Kidney capillary endothelial cell (primary cell): Measurements from ENCODE around the gene PALM.
A peak's percentile ranks its signal among the peaks of the same experiment; 100 is the strongest.
"Not testable (repeated sequence)": the region's sequence is repeated elsewhere in the genome, so short reads cannot be mapped to it uniquely, and the experiment has no call there.

Experiments used
- DNase-seq: peaks from one replicate; pipeline ENCODE4 v3.0.0-alpha.2; 2018; ENCODE audit warnings: low spot score

The PALM gene

DNA sequence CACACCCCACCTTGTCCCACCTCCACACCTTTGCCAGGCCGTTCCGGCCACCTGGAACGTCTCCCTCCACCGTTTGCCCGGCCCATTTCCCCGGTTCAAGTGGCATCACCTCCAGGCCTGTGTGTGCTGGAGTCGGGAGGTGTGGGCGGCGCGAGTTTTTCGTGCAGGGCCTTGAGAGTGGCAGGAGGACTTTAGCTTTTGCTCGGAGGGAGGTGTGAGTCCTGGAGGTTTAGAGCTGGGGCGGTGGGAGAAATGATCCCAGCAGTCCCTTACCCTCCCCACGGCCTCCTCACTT is 4.3 kb upstream of the PALM start:
- no peak for DNase-seq

DNA sequence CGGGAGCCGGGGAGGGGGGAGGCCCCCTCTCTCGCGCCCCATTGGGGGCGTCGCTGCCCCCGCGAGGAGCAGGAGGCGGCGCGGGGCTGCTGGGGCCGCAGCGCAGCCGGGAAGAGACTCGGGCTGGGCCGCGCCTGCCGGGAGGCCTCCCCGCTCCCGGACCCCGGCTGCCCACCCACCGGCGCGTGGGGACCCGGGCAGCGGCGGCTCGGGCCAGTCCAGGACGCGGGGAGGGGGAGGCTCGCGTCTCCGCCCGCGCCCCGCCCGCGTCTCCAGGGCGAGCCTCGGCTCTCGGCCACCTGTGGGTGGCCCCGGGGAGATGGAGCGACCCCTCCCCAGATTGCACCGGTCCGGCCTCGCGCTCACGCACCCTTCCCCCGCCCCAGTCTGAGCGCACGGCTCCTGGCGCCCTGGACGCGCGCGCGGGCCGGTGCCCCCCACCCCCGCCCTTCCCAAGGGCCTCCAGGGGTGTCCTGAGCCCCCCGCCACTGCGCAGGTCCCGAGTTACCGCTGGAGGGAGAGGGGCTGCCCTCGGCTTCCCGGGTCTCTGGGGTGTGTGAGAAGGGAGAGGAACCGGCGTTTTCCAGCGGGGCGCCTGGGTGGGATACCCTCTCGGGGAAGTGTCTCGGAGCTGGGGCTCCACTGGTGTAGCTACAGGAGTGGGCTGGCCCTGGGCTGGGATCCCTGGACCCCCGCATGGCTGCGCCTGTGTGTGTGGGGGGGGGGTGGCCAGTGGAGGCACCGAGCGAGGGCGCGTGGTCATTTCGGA is 645 bp downstream of the PALM start:
- DNase-seq: no peak

DNA sequence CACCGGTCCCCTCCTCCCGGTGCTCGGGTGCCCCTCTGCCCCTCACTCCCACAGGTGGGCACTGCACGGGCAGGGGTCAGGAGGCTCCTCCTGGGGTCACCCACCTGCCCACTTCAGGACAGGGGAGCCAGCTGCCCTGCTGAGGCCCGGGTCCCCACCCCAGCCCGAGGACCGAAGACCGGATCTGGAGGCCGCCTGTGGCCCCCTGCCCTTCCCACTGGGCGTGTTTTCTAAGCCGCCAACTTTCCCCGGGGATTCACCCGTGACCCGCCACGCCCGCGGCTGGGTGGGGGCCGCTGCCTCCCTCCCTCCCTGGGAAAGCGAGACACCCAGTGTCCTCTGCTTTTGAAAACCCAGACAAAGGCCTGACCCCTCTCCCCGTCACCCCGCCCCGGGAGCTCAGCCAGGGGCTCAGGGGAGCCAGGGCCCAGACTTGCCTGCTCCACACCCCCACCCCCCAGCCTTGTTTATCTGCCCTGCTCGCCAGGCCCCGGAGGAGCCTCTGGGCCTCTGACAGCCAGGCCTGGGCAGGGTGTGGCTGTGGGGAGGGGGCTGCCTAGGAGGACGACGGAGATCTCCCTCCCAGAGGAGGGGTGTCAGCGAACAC is 1.3 kb downstream of the PALM start:
- DNase-seq: no peak

DNA sequence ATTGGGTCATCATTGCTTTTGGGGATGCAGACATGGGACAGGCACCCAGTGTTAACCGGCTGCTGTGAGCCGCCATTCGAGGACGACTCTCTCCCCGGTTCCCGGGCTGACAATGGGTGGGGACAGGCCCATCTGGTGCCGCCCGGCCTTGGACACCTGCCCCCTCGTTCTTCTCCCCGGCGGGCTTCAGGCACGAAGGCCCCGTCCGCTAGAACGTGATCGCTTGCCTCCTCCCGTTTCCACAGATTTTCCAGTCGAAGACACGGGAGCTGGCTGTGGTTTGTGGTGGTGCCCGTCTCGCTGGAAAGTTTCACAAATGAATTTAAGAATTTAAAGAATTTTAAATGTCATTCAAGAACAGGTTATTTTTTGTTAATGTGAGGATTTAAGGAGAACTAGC is 2.0 kb downstream of the PALM start:
- DNase-seq: no peak

DNA sequence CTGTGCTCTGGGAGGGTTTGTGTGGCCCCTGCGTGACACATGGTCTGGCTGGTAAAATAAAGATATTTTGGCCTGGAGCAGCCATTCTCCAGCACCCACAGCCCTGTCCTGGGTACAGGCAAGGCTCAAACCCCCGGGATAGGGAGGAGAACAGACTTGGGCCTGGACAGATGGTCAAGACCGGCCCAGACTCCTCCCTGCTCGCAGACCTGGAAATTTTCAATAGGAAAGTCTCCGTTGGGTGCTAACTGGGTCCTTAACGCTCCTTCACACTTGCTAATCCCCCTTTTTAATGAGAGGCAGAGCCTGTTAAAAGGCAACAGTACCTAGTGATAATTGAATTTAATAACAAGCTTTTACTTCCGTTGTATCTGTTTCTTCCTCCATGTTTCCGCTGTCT is 2.5 kb downstream of the PALM start:
- no peak for DNase-seq

DNA sequence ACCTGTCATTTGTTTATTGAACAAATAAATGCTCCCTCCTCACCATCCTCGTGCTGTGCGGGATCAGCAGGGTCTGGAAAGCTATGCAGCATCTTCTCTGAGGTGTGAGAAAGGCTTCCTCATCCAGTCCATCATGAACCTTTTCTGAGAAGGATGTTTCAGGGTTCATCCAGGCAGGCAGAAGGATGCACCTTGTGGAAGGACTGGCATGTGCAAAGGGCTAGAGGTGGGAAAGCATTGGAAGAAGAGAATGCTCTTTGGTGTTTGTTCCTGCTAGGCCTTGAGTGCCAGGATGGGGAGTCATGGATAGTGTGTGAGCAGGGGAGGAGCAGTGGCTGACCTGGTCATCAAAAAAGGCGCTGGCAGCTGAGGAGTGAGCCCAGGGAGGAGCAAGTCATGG is 6.6 kb downstream of the PALM start:
- no peak for DNase-seq

DNA sequence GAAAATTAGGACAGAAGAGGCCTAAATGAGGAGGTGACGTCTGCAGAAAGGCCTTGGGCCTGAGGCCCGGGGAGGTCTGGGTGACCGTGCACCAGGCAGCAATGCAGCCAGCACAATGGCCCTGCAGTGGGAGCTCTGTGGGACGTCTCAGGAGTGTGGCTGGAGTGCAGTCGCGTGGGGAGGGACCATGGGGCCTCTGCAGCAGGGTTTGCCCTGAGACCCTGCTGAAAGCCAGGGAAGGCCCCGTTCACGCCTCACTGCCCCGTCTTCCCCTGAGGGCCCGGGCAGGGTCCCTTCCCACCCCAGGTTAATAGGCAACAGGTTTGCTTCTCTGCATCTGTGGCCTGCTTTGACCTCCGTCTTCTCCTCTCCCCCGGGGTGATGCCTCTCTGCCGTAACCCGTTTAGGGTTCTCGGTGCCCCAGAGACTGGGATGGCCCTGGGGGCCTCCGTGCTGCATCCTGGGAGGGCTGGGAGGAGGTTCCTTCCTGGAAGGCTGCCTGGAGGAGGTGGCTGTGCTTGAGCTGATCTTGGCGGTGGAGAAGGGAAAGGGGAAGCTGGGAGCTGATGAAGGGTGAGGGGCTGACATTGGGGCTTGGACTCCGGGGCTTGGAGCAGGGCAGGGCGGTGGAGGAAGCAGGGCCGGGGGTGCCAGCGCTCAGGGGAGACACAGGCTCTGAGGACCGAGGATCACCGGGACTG is 9.7 kb downstream of the PALM start:
- no peak for DNase-seq

DNA sequence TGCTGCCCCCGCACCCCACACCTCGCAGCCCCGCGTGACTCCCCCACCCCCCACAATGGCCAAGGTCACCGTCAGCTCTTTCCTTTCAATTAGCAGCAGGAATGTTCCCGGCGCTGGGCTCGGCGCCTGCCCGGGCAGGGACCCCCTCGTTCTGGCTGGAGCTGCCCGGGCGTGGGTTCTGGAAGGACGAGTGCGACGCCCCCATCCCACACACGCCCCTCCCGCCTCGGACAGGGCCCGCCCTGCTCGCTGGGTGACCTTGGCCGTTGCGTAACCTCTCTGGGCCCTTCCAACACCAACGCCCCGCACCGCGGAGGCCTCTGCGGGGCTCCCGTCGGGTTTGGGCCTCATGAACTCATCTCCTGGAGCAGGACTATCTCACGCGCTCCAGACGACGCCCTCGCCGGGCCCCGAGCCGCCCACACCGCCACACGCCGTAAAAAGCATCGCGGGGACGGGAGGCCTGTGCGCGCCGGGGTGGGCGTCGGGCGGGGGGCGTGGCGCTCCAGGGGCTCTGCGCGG is 10.3 kb downstream of the PALM start:
- DNase-seq: no peak

DNA sequence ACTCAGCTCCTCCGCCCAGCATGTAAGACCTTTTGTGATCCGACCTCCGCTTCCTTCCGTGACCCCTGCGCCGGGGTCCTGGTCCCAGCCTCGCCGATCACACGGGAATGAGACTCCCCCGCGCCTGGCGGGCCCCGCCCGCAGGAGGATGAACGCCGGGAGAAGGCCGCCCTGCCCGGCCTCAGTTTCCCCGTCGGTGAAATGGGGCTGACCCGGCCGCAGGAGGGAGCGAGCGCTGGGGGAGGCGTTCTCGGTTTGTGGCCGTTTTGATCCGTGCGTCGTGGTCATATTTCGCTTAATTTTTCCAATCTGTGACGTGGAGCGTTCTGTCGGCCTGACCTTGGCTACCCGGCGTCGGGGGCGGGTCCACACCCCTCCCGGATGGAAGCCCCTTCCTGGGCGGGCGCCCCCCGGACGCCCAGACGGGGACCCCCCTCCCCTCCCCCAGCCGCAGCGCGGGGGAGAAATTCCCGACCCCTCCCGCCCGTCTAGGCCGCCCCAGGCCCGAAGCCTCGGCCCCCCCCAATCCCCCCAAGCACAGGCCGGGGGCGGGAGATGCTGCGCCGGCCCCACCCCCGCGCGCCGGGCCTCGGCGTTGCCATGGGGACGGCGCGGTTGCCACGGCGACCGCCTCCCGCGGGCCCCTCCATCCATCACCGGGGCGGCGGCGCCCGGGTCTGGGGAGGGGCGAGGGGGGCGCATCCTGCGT is 11.1 kb downstream of the PALM start:
- DNase-seq: no peak

DNA sequence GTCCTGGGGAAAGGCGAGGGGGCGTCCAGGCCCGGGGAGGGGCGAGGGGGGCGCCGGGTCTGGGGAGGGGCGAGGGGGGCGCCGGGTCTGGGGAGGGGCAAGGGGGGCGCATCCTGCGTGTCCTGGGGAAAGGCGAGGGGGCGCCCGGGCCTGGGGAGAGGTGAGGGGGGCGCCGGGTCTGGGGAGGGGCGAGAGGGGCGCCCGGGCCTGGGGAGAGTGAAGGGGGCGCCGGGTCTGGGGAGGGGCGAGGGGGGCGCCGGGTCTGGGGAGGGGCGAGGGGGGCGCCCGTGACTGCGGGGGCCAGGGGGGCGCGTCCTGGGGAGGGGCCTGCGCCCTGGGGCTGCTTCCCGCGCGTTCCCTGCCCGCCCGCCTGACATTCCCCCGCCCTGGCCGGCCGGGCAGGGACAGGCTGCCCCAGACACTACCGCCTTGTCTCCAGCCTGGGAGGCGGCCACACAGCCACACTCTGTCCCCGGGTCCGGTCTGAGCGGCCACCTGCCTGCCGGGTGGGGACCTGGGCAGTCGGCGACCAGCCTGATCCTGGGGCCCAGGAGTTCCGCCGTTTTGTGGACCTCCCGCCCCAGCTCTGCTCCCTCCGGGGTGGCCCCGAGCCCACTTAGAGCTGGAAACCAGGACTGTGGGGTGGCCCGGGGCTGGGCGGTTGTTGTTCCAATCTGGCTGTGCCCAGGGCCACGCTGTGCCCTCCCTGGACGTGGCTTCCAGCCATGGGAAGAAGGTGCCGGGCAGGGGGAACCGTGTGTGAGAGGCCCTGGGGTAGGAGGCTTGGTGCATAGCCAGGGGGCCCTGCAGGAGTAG is 11.8 kb downstream of the PALM start:
- no peak for DNase-seq

DNA sequence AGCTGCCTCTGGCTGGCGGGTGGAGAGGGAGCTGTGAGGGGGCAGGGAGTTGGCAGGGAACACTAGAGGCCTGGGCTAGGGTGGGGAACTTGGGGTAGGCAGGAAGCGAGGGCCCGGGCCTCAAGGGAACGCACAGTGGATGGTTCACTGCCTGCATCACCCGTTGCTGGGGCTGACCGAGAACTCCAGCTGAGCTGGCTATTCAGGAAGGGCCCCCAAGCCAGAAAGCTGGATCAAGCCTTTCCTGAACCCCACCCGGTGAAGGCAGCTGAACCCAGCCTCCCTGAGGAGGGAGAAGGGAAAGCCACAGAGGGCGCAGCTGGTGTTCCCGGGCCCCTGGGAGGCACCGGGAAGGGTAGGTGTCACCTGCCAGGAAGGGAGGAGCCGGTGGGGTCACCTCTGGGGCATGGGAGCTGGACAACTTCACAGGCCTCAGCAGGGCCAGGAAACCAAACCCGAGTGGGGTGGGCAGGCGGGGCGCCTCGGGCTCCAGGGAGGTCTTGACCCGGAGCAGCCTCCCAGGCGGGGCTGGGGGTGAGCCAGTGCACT is 13.9 kb downstream of the PALM start:
- DNase-seq: no peak

DNA sequence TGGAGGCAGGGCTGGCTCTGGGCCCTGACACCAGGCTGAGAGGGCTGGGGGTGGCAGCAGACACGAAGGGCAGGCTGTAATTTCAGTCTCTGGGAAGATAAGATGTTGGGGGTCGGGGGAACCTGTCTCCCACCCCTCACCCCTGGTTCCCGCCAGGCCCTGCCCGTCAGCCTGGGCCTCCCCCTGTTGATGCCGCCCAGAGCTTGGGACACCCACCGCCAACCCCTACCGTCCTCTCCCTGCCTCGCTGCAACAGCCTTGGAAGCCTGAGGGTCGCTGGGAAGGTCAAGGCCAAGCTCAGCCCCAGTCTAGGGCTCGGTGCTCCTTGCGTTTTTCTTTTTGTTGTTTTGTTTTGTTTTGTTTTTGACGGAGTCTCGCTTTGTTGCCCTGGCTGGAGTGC is 14.5 kb downstream of the PALM start:
- DNase-seq: no peak

DNA sequence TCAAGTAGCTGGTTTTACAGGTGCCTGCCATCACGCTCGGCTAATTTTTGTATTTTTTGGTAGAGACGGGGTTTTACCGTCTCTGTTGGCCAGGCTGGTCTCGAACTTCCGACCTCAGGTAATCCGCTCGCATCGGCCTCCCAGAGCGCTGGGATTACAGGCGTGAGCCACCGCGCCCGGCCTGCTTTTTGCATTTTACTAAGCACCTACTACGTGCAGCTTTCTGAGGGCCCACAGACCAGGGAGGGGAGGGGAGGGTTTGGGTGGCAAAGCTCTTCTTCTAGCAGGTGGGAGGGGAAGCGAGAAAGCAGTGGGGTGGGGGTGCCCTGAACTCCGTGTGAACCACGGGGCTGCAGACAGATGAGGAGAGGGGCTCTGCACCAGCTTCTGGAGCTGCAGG is 15.0 kb downstream of the PALM start:
- DNase-seq: no peak

DNA sequence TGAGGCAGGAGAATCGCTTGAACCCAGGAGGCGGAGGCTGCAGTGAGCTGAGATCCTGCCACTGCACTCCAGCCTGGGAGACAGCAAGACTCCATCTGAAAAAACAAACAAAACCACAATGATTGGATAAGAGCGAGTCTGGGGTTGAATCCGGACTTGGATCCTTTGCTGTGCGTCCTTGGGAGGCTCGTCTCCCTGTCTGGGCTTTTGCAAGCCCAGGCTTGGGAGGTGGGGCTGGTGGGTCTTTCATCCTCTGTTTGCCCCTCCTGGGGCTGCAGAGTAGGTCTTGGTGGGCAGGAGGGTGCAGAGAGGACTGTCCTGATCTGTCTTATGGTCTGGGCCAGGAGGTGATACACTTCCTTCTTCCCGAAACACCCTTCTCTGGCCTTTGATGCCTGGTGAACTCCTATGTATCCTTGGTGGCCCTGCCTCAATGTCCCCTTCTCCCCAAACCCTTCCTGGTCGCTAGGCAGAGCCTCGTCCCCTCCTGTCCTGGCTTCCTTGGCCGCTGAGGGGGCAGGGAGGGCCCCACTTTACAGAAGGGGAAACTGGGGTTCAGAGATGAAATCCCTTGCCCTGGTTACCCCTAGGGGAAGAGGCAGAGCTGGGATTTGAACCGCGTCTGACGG is 16.8 kb downstream of the PALM start:
- DNase-seq: no peak

DNA sequence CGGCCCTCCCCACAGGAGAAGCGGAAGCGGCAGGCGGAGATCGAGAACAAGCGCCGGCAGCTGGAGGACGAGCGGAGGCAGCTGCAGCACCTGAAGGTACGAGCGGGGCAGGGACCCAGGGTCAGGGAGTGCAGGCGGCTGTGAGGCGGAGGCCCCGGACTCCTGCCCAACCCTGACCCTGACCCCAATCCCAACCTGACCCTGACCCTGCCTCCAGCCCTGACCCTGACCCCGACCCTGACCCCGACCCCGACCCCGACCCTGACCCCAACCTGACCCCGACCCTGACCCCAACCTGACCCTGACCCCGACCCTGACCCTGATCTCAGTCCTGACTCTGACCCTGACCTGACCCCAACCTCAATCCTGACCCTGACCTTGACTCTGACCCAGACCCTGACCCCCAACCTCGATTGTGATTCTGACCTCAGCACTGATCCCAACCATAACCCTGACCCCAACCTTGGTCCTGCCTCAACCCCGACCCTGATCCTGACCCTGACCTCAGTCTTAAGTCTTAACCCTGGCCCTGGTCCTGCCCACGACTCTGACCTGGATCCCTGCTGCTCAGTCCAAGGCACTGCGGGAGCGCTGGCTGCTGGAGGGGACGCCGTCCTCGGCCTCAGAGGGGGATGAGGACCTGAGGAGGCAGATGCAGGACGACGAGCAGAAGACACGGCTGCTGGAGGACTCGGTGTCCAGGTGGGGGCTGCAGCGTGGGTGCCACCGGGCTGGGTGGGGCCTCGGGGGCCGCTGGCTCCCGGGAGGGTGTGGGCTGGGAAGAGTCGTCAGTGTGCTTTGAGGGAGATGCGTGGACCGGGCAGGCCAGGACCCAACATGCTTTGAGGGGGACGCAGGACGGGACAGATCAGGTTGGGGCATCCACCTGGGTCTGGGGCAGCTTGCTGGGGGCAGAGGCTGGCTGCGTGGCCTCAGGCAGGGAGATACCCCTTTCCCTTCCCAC is 18.5 kb downstream of the PALM start:
- no peak for DNase-seq

DNA sequence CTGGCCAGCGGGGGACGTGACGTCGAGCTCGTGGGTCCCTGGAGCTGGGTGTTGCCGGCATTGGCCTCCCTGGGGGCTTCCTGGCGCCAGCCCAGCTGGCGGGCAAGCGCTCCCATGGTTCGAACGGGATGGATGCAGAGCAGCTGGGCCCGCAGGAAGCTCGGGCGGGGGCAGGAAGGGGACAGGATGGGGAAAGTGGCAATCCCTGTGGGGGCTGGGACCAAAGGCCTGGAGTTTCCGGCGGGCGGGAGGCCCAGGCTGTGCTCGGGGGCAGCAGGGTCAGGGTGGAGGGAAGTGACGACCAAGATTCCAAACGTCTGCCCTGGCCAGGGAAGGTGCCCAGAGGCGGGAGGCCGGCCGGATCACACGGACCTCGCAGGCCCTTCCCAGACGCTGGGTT is 19.3 kb downstream of the PALM start:
- DNase-seq: peak; percentile 92

DNA sequence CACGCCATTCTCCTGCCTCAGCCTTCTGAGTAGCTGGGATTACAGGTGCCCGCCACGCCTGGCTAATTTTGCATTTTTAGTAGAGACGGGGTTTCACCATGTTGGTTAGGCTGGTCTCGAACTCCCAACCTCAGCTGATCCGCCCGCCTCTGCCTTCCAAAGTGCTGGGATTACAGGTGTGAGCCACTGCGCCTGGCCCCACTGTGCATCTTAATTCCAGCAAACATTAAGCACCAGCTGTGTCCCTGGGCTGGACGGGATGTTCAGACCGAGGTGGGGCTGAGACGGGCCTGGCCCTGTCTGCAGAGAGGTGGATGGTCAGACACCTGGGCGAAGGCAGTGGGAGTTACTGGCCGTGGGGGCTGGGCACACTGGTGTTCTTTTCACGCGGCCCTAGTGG is 20.8 kb downstream of the PALM start:
- DNase-seq: not testable (repeated sequence)

DNA sequence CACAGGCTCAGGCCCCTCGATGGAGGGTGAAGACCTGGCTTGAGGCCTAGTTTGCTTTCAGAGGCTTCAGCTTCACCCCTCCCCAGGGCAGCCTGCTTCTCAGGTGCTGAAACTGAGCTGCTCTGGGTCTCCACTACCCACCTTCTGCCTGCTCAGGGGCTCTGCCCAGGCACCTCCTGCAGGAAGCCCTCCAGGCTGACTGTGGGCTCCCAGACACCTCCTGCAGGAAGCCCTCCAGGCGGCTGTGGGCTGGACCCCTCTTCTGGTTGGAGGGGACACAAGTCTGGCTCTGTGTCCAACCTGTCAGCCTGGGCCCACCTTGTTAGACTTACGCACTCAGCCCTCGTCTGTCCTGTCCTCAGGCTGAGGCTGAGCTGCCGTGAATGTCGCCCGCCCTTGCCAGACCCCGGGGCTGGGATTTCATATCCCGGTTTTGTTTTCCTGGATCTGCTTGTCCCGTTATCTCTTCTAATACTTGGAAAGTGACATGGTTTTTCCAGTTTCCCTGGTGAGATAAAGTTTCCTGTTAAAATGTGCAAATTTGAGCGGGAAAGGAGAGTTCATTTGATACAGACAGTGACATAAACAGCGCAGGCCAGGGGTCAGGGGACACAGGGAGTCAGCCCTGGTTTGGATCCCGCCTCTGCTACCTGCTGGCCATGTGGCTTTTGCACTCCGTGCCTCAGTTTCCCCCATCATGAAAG is 21.4 kb downstream of the PALM start:
- DNase-seq: no peak

DNA sequence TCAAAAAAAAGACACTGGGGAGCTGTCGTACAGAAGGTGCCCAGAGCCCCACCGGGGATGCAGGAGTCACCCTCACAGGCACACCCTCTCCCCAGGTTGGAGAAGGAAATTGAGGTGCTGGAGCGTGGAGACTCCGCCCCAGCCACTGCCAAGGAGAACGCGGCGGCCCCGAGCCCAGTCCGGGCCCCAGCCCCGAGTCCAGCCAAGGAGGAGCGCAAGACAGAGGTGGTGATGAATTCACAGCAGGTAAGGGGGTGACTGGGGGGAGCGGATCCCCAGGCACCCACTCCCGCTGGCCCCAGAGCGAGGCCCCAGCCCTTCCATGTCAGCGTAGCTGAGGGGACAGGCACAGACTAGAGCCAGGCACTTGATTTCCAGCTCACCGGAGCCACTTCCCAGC is 22.3 kb downstream of the PALM start:
- DNase-seq: no peak
